NCI-H510A treated with DMSO at 0.1 percent for 48 hours (cell line): ENCODE results near the gene HNF1A.
"Not testable (repeated sequence)": the region's sequence is repeated elsewhere in the genome, so short reads cannot be mapped to it uniquely, and the experiment has no call there.

Source experiments
- DNase-seq: peaks from one replicate; lab custom pipeline; 2025; lab: John Stamatoyannopoulos, UW

HNF1A gene

GRCh38 chr12:121011820-121012219 is 33.5 kb downstream of the HNF1A start:
- DNase-seq, result no peak

GRCh38 chr12:121013715-121014114 is 35.4 kb downstream of the HNF1A start:
- DNase-seq, result no peak

DNA sequence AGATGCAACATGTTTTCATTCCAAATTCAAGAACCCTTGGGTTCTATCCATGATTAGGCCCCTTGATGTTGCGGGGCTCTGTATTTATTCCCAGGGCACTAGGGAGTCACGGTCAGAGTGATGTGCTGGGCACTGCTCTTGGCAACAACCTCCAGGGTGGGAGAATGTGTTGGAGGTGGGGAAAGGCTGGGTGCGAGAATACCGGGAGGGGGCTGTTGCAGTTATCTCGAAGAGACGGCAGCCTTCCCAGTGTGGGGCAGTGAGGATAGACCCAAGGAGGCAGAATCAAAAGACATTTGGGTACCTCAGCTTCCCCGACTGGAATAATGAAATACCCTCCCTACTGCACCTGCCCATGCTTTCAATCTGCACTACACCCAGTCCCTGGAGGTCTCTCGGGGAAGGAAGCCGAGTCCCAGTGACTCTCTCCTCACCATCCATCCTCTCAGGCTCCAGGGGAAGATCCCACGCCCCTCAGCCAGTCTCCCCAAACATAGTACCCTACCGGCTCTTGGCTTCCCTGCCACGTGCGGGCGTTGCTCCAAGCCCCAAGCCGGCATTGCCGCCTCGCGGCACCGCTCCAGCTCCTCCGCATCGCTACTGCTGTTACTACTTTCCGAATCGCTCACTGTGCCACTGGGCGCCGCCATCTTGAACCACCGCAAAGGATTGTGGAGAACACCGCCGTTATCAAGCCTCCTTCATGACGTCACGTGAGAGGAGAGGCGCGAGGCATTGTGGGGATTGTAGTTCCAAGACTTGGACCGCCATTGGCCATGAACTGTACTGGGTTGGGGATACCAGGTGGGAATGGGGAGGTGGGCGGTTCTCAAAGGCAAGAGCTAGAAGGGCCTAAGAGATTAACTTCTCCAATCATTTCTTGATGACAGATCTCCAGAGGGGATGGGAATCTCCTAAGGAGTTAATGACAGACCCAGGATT is 37.8 kb downstream of the HNF1A start, which contains the start of gene C12orf43:
Gene C12orf43, minus strand, starts transcription at position 663 of the 942 bp plus-strand sequence. Its CDS starts 13 bp downstream, at position 650.
- DNase-seq, result peak; percentile 96

DNA sequence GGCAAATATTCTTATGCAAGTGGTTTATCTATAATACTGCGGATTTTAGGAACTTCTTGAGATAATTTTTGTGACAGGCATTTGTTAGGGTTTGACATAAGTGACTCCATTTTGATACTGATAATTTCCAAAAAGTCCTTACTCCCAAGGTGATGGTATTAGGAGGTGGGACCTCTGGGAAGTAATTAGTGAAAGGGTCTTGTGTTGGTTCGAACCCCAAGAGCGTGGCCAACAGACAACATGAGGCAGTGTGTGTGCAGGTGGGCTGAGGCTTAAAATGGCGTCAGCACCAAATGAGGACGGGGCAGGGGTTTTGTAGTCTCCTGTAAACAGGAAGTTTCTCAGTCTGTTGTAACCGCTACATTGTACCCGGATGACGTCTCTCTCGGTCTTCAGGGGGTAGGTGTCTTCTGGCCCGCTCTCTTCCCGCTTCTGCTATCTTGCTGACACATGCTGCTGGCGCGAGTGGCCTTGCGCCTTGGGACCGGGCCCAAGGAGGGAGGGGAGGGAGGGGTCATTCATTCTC is 39.7 kb downstream of the HNF1A start:
- no peak for DNase-seq

DNA sequence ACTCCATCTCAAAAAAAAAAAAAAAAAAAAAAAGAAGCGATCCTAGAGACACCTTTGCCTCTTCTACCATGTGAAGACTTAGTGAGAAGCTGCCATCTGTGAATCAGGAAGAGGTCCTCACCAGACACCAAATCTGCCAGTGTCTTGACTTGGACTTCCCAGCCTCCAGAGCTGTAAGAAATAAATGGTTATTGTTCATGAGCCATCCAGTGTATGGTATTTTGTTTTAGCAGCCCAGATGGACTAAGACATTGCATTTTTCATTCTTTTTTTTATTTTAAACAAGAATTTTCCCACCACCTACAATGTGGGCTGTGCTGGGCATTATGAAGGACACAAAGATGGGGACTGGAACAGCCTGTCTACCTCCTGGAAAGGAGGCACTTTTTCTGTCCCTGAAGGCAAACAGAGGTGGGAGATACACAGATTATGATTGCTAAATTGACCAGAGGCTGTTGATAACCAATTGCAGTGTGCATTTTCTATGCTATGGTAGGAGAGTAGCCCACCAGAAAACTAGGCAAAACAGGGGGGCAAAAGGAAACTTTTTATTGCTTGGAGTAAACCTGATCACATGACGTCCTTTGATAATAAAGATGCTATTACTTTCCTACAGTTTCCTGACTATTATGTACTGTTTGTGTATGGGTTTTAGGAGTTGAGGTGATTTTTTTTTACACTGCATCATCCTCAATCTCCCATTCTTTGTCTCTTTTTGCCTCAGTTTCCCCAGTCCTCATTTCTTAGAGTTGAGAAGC is 40.7 kb downstream of the HNF1A start:
- DNase-seq, result no peak

GRCh38 chr12:121021754-121022153 is 43.4 kb downstream of the HNF1A start:
- DNase-seq, result no peak

GRCh38 chr12:121022713-121023112 is 44.4 kb downstream of the HNF1A start:
- DNase-seq, result no peak

- no peak for DNase-seq
These were observed 45.5 kb downstream of the HNF1A start for GRCh38 chr12:121023799-121024198.

DNA sequence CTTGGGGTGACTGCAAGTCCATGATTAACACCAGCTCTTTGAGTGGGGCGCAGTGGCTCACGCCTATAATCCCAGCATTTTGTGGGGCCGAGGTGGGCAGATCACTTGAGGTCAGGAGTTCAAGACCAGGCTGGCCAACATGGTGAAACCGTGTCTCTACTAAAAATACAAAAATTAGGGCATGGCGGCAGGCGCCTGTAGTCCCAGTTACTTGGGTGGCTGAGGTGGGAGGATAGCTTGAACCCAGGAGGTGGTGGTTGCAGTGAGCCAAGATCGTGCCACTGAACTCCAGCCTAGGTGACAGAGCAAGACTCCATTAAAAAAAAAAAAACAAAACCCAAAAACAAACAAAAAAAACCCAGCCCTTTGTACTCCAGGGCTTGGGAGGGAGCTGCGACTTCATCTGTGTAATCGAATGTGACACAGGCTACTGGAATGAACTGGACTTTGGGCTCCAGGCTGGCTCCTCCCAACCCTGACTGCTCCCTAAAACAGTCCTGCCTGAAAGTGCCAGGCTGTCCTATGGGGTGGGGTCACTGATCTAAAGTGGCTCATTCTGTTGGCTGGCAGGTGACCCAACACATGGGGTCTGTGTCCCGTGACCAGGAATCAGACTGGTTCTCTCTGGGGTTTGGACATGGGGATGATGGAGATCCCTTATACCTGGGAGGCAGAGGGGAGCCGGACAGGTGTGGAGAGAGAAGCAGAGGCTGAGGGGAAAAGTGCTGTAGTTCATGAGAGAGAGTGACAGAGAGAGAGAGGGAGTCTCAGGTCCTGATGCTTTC is 47.3 kb downstream of the HNF1A start:
- DNase-seq, result no peak

GRCh38 chr12:121026274-121027045 is 48.1 kb downstream of the HNF1A start:
- no peak for DNase-seq

DNA sequence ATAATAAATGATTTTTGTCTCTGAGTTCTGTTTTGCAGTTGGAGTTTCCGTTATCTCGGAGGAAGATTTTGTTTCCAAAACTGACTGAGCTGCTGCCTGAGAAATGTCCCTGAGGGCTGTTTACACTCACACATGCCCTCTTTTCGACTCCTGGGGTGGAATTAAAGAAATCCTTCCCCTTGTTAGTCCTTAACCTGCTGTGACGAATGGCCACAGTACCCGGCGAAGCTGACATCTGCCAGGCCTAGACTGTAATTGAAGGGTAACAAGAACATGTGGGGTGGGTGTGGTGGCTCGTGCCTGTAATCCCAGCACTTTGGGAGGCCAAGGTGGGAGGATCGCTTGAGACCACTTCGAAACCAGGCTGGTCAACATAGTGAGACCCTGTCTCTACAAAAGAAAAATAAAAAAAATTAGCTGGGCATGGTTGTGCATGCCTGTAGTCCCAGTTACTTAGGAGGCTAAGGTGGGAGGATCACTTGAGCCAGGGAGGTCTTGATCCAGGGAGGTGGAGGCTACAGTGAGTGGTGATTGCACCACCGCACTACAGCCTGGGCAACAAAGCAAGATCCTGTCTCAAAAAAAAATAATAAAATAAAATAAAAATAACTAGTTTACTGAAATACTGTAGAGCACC is 52.4 kb downstream of the HNF1A start:
- DNase-seq, result no peak

DNA sequence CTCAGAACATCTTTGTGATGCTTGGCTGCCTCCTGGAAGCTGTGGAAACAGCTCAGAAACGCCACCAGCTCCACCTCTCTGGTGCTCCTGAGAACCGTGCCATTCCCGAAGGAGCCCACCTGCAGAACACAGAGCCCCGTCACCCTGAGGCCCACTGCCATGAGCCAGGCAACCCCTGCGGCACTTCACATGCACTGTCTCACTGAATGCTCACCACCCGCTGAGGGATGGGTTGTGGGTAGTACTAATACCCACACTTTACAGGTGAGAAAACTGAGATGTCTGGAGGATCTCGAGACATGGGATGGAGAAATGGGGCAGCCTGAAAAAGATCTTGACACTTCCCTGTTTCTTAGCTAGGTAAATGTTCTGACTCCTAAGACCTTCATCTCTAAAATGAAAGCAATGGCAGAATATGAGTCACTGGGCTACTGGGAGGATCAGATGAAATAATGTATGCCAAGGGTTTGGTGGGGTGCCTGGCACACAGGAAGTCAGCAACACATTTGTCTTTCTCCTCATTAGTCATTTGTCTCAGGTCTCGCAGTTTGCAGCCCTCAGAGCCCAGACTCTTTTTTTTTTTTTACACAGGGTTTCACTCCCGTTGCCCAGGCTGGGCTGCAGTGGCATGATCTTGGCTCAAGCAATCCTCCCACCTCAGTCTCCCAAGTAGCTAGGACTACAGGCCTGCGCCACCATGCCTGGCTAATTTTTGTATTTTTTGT is 55.4 kb downstream of the HNF1A start:
- no peak for DNase-seq

- DNase-seq, result no peak
These were observed 56.4 kb downstream of the HNF1A start for GRCh38 chr12:121034616-121035305.

- no peak for DNase-seq
These were observed 58.5 kb downstream of the HNF1A start for GRCh38 chr12:121036810-121037326.

- DNase-seq, result no peak
These were observed 60.7 kb downstream of the HNF1A start, which contains the start of gene OASL for GRCh38 chr12:121038861-121039668. Gene OASL, minus strand, starts transcription at chr12:121039246. Its CDS starts 275 bp downstream, at chr12:121038971.

DNA sequence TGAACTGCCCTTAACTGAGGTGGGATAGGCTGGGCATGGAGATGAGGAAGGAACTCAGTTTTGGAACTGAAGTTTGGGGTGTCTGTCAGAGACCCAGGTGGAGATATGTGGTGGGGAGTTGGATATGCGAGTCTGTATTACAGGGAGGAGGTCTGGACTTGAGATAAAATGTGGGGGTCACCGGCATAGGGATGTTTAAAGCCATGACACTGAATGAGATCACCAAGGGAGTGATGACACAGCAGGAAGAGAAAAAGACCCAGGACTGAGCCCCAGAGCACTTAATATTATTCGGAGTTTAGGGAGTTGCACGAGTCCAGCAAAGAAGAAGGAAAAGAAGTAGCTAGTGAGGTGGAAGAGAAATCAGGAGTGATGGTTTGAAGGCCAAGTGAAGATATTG is 64.7 kb downstream of the HNF1A start:
- no peak for DNase-seq

DNA sequence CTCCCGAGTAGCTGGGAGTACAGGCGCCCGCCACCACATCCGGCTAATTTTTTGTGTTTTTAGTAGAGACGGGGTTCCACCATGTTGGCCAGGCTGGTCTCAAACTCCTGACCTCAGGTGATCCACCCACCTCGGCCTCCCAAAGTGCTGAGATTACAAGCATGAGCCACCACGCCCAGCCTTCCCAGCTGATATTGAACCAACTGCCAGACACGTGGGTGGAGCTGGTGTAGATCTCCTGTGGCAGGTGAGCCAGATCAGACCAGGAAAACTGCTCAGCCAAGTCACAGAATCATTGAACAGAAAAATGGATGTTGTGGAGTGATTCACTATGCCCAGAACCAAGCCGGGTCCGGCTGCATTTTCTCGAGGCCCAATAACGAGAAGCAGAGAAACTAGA is 69.1 kb downstream of the HNF1A start:
- DNase-seq, result not testable (repeated sequence)

DNA sequence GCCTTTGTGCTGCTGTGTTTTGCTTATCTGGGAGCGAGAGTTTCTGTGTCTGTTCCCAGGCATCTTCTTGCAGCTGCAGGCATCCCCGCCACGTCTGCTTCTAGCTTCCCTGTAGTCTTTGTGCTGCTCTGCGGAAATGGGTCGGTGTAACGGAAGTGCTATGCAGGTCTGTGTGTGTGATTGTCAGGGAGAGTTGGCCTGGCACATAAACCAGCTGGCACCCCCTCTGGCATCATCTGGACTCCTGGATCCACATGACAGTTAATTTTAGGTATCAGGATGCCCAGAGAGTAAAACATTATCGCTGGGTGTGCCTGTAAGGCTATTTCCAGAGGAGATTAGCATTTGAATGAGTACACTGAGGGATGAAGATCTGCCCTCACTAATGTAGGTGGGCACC is 70.1 kb downstream of the HNF1A start:
- no peak for DNase-seq
